Choroid plexus epithelial cell (primary cell): ENCODE data around the gene CST7.

ENCODE experiments used
- DNase-seq: peaks from one replicate; pipeline ENCODE4 v3.0.0-alpha.2; 2010; ENCODE audit warnings: low read depth
- H3K4me3 ChIP-seq: 2 replicates; pipeline ENCODE4 v1.5.1; 2011; ENCODE audit warnings: low read depth, mild to moderate bottlenecking, control low read depth, low read length, moderate library complexity
- CTCF ChIP-seq: conservative IDR thresholded peaks from 2 replicates; pipeline ENCODE4 v1.5.1; 2011; ENCODE audit warnings: low read depth, mild to moderate bottlenecking, control low read depth, inconsistent platforms, low read length, moderate library complexity

CST7 gene

DNA sequence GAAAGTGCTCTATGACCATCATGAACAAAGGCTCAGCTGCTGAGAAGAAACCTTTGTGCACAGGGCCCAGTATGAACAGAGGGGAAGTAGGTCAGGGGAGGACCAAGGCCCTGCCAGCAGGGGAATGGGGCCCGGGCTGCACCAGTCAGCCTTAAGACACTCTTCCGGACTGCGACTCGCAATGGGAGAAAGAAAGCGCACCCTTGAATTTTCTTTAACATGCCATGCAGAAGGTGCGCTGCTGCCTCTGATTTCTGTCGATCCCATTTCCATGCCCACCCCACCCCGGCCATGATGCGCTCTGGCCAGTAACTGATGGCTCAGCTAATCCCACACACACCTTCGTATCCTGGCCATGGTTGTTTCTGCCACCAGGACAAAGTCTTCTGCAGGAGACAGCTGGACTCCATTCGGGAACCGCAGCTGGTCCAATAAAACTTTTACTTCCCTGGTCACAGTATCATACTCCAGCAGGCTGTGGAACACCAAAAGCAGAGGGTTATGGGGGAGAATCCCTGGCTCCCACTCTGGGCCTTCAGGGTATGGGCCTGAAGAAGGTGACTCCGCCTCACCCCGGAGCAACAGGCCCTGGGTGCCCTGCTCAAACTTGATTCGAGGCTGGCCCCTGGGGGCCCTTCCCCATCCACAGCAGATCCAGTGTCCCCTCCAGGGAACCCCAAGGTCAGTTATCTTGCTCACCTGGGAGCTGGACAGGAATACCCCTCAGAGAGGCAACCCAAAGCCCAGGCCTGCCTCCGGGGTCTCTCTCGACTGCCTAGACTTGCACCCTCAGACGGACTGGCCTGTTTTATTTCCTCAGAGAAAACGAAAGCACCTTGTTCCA, 20.3 kb downstream of the CST7 start:
- no peak for TF ChIP-seq CTCF
- H3K4me3 ChIP-seq: no peak overlapping the region
- no peak for DNase-seq

- no peak overlapping the region for H3K4me3 ChIP-seq
- DNase-seq: no peak
- no peak for TF ChIP-seq CTCF
These were observed 21.0 kb downstream of the CST7 start for GRCh38 chr20:24970030-24970553.

GRCh38 chr20:24970754-24971153, 21.7 kb downstream of the CST7 start:
- no peak overlapping the region for H3K4me3 ChIP-seq
- DNase-seq: no peak
- no peak for TF ChIP-seq CTCF

DNA sequence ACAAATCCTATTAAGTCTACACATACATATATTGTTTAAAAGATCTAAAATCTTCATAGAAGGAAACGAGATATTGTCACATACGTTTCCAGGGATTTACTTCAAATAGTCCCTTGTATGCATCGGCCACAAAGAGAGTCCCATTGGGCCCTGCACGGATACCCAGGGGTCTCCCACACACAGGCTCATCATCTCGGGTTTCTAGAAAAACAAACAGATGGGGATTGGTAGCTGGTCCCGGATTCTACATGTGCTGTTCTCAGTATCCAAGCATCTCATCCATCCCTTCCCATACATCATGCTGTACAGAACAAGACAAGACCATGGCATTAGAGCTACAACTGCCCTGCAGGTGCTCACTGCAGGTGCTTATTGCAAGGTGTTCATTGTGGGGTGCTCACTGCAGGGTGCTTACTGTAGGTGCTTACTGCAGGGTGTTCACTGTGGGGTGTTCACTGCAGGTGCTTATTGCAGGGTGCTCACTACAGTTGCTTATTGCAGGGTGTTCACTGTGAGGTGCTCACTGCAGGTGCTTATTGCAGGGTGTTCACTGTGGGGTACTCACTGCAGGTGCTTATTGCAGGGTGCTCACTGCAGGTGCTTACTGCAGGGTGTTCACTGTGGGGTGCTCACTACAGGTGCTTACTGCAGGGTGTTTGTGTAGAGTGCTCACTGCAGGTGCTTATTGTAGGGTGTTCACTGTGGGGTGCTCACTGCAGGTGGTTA, 22.5 kb downstream of the CST7 start:
- DNase-seq: no peak
- no peak for TF ChIP-seq CTCF
- no peak overlapping the region for H3K4me3 ChIP-seq

DNA sequence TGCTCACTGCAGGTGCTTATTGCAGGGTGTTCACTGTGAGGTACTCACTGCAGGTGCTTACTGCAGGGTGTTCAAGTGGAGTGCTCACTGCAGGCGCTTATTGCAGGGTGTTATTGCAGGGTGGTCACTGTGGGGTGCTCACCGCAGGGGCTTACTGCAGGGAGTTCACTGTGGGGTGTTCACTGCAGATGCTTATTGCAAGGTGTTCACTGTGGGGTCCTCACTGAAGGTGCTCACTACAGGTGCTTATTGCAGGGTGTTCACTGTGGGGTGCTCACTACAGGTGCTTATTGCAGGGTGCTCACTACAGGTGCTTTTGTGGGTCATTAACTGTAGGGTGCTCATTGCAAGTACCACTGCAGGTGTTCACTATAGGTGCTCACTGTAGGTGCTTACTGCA, 23.3 kb downstream of the CST7 start:
- TF ChIP-seq CTCF: no peak
- H3K4me3 ChIP-seq: no peak overlapping the region
- DNase-seq: no peak

DNA sequence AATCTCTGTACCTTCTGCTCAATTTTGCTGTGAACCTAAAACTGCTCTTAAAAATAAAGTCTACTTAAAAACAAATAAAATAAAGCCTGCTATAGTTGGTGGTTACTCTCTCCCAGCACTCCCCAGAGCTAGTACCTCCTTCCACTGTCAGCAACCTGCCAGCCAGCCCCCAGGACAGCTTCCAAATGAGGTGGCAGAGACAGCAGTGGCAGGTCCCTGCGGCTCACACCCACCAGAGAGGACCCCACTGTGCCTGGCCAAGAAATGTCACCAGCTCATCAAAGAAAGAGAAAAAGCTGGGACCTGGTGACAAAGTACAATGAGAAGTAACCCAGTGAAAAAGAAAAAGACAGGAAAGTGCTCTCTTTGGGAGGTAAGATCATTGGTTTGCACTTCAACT, 28.3 kb downstream of the CST7 start:
- TF ChIP-seq CTCF: no peak
- no peak overlapping the region for H3K4me3 ChIP-seq
- no peak for DNase-seq
